HG03571 (cell line): ENCODE results near the gene HPCAL4.

ENCODE experiments used
- ATAC-seq: cut with Tn5 transposase; IDR thresholded peaks from one replicate; pipeline ENCODE4 v1.9.1; 2021; ENCODE audit not compliant: unreplicated experiment

HPCAL4 gene

GRCh38 chr1:39652554-39652953 is 38.7 kb downstream of the HPCAL4 start:
- ATAC-seq, result no peak

- no peak for ATAC-seq
These were observed 39.1 kb downstream of the HPCAL4 start for GRCh38 chr1:39652105-39652504.

- no peak for ATAC-seq
These were observed 40.8 kb downstream of the HPCAL4 start for GRCh38 chr1:39650431-39650830.

- ATAC-seq, result no peak
These were observed 41.5 kb downstream of the HPCAL4 start for GRCh38 chr1:39649636-39650185.

GRCh38 chr1:39648496-39648895 is 42.7 kb downstream of the HPCAL4 start:
- no peak for ATAC-seq

- no peak for ATAC-seq
These were observed 44.0 kb downstream of the HPCAL4 start for GRCh38 chr1:39647247-39647646.

DNA sequence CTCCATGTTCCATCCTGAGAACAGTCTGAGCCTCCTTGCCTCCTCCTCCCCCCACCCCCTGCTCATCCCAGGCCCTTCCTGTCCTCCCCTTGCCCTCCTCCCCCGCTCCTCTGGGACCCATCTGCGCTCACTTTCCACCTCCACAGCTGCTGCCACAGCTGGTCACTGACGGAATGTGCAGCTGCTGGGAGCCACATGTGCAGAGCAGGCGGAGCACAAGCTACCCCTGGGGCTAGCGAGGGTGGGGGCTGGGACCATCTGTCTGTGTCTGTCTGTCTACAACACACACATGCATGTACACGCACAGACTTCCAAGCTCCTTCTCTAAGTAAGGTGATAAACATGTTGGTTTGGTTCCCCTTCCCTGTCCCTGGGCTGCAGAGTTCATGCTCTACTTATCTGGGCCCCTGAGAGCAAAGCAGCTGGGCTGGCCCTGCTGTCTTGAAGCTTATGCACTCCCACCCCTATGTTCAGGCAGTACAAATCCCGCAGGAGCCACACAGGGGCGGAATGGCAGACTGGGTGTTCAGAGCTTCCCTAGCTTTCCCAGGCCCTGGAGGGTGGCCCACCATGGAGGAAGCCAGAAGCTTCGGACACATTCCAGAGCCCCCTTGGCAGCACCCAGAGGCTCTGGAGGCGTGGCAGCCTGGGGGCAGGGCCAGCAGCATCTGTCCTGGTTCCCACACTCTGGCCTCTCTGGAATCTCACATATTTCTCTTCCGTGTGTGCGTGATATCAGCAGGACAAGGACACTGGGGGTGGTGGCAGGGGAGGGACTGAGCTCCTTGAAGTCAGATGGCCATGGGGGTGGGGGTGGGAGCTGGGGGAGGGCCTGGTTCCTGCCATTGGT is 44.8 kb downstream of the HPCAL4 start:
- ATAC-seq, result no peak

DNA sequence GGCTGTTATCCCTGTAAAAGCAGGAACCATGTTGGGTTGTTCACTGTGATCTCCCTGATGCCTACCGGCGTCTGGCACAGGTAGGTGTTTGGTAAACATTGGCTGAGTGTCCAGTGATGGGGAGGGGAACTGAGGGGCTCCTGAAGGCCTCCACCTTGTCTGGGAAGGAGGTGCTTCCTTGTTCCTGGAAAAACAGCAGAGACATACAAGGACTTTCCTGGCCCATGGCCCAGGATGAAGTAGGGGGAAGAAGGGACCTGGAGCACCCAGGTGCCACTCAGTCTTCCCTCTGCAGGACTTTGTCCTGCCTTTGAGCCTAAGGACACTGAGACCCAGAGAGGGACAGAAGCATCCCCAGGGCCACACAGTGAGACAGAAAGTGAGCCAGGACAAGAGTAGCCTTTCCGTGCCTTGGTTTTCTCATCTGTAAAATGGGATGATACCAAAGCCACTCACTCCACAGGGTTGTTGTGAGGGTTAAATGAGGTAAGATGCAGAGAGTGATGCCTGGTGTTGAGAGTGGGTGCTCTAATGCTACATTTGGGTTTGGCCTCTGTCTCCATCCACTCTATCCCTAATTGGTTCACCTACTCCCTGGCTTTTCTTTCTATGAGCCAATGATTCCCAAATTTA is 45.7 kb downstream of the HPCAL4 start:
- no peak for ATAC-seq

- no peak for ATAC-seq
These were observed 47.5 kb downstream of the HPCAL4 start for GRCh38 chr1:39643705-39644104.

DNA sequence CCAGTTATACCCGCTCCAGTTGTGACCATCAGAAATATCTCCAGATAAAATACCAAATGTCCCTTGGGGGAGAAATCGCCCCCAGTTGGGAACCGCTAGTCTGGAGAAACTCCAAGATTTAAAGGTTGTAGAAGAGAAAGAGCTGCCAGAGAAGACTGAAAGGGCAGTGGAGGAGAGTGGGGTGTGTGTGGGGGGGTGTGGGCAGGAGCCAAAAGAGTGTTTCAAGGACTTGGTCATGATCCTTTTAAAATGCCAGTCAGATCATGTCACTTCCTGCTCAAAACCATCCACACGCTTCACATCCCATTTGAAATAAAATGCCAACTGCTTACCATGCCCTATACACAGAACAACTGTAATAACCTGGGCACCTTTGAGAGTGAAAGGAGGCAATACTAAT is 48.4 kb downstream of the HPCAL4 start:
- ATAC-seq, result no peak

GRCh38 chr1:39640861-39641260 is 50.4 kb downstream of the HPCAL4 start:
- no peak for ATAC-seq

- no peak for ATAC-seq
These were observed 51.7 kb downstream of the HPCAL4 start, which contains the start of gene HEYL for GRCh38 chr1:39639305-39640130. Gene HEYL (minus strand): TSS chr1:39639643. CDS start chr1:39639625, 18 bp downstream.

DNA sequence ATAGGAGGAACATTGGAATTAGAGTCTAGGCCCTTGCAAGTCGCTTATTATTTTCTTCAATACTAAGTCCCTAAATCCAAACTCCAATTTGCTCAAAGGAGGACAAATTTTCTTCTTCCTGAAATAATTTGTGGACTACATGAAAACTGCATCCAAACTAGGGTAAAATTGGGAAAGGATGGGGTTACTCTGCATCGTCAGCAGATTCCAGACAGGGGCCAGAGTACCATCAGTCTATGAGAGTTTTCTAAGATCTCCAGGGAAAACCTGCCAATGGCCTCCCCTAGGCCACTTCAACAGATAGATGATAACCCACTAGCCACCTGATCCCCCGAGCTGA is 52.3 kb downstream of the HPCAL4 start:
- no peak for ATAC-seq

- ATAC-seq, result no peak
These were observed 53.9 kb downstream of the HPCAL4 start for GRCh38 chr1:39637361-39637760.

DNA sequence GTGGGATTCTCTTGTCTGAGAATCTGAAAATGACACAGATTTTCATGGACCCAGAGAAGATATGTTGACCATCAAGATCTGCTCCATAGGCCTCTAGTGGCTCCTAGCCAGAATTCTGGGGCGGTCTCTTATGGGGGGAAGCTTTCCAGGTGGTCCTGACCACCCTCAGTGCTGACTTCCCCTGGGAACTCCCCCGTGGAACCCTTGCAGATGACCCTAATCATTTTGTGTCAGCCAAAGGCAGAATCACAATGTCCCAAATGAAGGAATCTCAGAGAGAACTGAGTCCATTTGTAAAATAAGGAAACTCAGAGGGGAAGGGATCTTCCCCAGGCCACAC is 55.4 kb downstream of the HPCAL4 start:
- no peak for ATAC-seq

GRCh38 chr1:39635205-39635870 is 55.9 kb downstream of the HPCAL4 start:
- ATAC-seq, result no peak

DNA sequence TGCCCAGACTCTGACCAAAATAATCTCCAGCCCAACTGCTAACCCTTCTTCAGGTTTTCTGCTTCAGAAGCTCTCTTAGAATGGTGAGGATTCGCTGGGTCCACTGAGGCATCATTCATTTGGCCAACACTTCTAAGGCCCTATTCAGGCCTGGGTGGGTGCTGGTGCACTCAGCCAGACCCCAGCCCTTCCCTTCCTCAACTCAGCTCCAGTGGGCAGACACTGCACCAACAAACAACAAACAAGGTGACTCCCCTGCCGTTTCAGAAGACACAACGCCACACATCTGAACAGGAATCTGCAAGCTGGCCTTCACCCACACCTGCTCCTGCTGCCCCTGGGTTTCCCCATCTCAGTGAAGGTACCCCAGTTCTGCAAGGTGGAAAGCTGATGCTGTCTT is 57.8 kb downstream of the HPCAL4 start:
- no peak for ATAC-seq

DNA sequence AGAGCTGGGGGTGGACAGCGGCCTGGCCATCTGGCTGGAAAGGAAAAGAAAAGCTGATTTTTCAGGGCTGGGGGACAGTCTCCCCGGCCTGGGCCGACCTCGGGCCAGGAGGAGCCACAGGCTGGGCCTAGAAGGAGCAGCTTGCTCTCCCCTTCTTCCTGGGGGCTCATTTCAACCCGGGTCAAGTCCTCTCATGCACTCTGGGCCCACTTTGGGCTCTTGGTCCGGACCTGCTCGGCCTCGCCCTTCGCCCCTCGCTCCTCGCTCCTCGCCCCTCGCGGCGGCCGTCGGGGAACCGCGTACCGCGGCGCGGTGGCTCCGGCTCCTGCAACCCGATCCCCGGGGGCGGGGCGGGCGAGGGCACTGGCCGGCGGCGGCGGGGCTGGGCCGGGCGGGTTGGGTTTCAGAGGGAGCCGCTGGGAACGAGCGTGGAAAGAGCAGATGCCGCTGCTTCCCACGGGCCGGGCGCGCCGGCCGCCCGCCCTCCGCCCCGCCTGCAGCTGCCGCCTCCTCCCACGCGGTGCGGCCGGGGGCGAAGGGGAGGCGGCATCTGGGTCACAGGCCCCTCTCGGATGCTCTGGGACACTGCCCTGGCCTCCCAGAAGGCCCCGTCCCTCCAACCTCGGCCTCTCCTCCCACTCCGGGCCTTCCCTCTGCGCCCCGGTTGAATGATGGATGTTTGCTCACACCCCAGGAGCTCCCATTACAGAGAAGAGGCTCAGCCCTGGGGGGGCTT is 58.4 kb downstream of the HPCAL4 start:
- ATAC-seq, result no peak

GRCh38 chr1:39632323-39632681 is 58.9 kb downstream of the HPCAL4 start:
- ATAC-seq, result no peak
